Measurements from ENCODE around the gene MYO1A.

DNA sequence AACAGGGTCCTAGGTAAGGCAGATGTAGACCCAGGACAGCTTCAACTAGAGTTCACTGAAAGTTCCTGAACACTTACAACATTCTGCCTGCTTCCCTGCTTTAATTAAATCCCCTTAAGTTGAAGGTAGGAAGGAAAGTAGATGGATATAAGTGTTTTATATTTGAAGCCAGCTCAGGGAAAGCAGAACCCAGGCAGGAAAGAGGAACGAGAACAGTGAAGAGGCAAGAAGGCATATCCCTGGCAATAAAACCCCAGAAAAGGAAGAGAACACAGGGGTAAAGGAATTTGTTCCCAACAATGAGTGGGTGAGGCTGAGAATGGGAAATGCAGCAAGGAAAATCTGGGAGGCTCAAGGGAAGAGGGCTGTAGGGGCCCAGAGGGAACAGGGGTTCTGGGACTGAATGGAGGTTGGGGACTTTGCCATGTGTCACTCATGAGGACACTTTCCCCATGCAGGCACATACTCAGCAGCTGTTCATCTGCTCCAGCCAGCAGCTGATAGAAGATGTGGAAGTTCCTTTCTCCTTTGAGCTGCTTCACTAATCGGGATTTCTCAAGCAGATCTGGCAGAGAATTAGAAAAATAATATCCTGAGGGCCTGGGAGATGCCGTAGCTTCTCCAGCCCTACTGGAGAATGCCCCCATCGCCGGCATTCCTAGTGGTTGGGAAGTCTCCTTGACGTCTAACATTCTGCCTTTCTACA, 3.7 kb downstream of the MYO1A start:
- TF ChIP-seq, protein P1, sequence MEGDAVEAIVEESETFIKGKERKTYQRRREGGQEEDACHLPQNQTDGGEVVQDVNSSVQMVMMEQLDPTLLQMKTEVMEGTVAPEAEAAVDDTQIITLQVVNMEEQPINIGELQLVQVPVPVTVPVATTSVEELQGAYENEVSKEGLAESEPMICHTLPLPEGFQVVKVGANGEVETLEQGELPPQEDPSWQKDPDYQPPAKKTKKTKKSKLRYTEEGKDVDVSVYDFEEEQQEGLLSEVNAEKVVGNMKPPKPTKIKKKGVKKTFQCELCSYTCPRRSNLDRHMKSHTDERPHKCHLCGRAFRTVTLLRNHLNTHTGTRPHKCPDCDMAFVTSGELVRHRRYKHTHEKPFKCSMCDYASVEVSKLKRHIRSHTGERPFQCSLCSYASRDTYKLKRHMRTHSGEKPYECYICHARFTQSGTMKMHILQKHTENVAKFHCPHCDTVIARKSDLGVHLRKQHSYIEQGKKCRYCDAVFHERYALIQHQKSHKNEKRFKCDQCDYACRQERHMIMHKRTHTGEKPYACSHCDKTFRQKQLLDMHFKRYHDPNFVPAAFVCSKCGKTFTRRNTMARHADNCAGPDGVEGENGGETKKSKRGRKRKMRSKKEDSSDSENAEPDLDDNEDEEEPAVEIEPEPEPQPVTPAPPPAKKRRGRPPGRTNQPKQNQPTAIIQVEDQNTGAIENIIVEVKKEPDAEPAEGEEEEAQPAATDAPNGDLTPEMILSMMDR (IDR thresholded peaks at IDR 0.05; ENCODE audit: low read depth, low read length), result no peak
- TF ChIP-seq EZH2phosphoT487 (IDR thresholded peaks at IDR 0.05; ENCODE audit: low read depth), result no peak
